HT1080 (cell line): Measurements from ENCODE around the gene FGFR2. TPM values are rescaled to one million over a fixed set of nuclear protein-coding genes. Genes with fewer than 3 reads are reported as not detected.

Experiments
- DNase-seq: peaks from one replicate; pipeline ENCODE4 v3.0.0-alpha.2; 2015; ENCODE audit warnings: low read depth
- polyA plus RNA-seq, 2 experiments: library from polyadenylated mRNA; depleted of rRNA; stranded (reverse); fragments of >200 nt; gene quantifications; 2 replicates each; pipeline ENCODE4 v1.2.3, GENCODE V29; 2015
- total RNA-seq: library from RNA; depleted of rRNA; stranded (reverse); fragments of >200 nt; shearing (Covaris generic); gene quantifications from 2 replicates; pipeline ENCODE4 v1.2.3, GENCODE V29; 2014; rRNA removed

FGFR2 gene
- 0.07 TPM in 1 of 2 replicates, not detected in the other for total RNA-seq
- polyA plus RNA-seq (2015; cell fraction: cytosol; rRNA removed): 0.12 and 0.15 TPM in 2 replicates
- 0.15 and 0.37 TPM in 2 replicates for polyA plus RNA-seq (2015; cell fraction: nucleus; rRNA removed)

DNA sequence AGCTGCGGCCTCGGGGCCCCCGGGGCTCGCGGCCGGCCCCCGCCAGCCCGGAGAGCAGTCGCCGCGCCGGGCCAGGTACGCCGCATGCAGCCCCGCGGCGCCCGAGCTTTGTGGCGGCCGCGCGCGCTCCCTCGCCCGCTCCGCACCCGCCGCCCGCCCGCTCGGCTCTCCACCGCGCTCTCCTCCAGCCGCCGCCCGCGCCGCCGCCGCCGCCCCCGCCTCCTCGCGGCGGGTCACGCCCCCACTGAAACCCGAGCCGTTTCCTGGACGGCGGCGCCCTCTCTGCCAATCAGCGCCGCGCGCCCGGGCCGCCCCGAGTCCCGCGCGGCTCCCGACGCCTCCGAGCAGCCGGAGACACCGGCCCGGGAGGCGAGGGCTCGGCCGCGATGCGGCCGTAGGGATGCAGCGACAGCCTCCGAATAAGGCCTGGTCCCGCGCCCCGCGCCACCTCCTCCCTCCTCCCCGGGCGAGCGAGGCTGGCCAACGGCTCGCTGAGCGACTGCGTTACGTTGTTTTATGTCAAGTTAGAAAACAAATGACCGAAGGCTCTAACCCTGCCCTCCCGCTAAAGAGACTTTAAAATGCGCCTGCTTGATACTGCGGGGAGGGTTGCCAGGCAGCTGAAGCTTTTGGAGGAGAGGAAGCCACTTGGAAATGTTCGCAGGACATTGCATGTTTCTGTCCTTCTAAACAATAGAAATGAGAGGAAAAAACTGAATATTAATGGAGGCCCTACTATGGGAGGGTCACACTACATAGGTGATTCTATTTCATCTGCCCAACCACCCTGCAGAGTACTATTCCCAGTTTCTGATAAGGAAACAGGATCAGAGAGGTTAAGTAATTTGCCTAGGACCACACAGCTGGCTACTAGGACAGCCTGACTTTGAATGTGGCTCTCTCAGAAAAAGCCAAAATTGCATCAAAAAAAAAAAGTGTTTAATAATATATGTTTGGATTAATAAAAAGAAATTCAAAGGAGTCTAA is at the start of gene FGFR2:
FGFR2 (minus strand) TSS at position 182 of the 987 bp plus-strand sequence. CDS start 4,627 bp downstream, outside the sequence.
- DNase-seq: peak; percentile 57

GRCh38 chr10:121647401-121647800 is 49.2 kb upstream of the FGFR2 start:
- DNase-seq: no peak

- no peak for DNase-seq
These were observed 47.5 kb upstream of the FGFR2 start for GRCh38 chr10:121645696-121646095.

DNA sequence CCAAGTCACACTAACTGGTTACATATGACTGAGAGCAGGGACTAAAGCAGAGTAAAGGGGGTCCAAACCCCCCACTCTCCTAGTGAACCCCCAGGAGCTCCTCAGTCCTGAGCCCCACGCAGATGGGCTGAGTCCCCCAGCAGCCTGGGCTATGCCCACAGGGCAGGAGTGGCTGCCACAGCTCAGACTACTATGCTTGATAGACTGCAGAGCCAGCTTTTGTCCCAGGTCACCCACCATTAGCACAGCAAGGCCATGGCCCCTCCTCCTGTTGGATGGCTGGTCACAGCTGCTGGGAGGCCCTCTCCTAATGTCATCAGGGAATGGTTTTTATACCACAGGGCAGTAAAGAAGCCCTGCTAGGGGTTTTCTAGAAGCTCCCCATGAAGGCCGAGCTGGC is 46.3 kb upstream of the FGFR2 start:
- no peak for DNase-seq

GRCh38 chr10:121640266-121640665 is 42.0 kb upstream of the FGFR2 start:
- DNase-seq: no peak

- no peak for DNase-seq
These were observed 41.2 kb upstream of the FGFR2 start for GRCh38 chr10:121639416-121639815.

- DNase-seq: no peak
These were observed 39.2 kb upstream of the FGFR2 start for GRCh38 chr10:121637437-121637836.

- no peak for DNase-seq
These were observed 34.8 kb upstream of the FGFR2 start for GRCh38 chr10:121633056-121633455.

- no peak for DNase-seq
These were observed 33.3 kb upstream of the FGFR2 start for GRCh38 chr10:121631365-121632029.

DNA sequence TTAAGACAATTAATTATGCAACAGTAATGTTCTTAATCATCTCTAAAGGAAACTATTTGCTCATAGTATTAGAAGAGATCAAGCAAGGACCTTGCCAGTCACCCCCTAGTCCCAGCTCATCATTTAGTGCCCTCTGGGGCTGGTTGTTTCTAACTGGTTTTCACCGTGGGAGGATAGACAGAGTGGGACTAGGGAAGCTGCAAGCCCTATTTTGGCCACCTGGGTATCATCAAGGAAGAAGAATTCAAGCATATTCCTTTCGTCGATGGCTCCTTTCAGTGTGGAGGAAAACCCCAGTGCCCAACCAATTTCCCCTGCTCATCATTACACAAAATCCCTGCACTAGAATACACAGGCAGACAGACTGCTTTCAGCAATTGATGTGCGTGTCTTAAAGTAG is 30.6 kb upstream of the FGFR2 start:
- no peak for DNase-seq

DNA sequence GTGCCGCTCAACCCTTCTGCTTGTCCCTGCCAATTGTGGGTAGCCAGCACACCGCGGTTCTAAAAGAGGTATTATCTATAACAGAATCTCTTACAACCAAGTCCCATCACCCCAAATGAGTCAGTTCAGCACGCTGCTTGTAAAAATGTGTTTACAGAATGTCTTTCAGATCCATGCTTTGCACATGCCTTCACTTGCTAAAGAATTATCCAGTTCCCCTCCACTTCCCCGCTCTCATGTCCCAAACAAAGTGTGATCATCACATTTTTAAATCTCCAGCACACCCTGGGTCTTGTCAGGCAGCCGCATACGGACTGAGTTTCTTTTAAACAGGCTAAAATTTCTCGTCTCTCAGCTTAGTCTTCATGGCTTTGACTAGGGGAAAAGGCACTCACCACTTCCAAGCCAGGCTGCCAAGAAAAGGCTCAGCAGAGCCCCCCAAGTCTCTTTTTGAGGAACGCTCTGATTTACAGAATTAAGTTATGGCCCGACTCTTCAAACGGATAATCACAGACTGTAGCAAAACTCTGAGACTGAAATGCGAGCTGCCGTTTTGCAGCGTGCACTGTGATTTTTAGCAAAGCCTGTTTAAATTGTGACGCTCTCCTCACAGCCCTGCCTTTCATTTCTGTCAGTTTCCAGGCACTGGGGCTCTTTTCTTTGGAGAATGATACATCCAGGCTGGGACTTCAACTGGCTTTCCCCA is 29.8 kb upstream of the FGFR2 start:
- no peak for DNase-seq

DNA sequence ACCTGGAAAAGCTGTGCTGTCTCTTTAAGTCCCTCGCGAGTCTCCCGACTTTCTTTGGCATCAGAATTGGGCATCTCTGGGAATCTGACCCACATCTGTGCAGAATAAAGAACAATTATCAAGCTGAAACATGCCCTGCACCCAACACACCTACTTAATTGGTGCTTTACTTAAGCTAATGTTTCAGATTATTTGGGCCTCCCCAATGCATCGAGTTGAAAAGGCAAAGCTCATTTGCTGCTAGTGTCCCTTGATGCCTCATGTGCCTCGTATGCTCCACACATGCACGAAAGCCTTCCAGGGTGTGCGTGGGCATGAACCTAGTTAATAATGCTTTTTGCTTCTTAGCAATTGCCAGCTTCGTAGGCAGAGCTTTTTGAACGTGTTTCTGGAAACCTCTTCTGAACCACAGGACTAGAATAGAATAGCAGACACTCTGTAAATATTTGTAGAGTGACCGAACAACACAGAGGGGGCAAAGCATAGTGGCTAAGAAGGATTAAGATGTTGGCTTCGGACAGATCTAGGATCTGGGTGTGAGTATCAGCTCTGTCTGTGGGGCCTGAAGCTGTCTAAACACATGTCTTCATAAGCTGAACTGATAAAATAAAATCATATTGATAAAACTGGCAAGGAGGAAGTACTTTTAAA is 26.7 kb upstream of the FGFR2 start:
- DNase-seq: no peak

- no peak for DNase-seq
These were observed 20.7 kb upstream of the FGFR2 start for GRCh38 chr10:121618906-121619305.

- no peak for DNase-seq
These were observed 18.9 kb upstream of the FGFR2 start for GRCh38 chr10:121617176-121617575.

- DNase-seq: no peak
These were observed 18.0 kb upstream of the FGFR2 start for GRCh38 chr10:121616291-121616690.

GRCh38 chr10:121615836-121616235 is 17.6 kb upstream of the FGFR2 start:
- DNase-seq: no peak

GRCh38 chr10:121615435-121615793 is 17.2 kb upstream of the FGFR2 start:
- no peak for DNase-seq

- DNase-seq: no peak
These were observed 16.6 kb upstream of the FGFR2 start for GRCh38 chr10:121614613-121615434.

GRCh38 chr10:121613456-121613855 is 15.2 kb upstream of the FGFR2 start:
- DNase-seq: no peak
